Measurements from ENCODE around the gene PAPPA.

PAPPA gene

GRCh38 chr9:116223926-116224325 lies 70.3 kb downstream of the PAPPA start:
- DNase-seq (ENCODE audit: low read depth) = no peak

GRCh38 chr9:116230051-116230632 lies 76.6 kb downstream of the PAPPA start:
- no peak for DNase-seq (ENCODE audit: low read depth)

- no peak for DNase-seq (ENCODE audit: low read depth)
Observed at GRCh38 chr9:116232424-116233159, 79.0 kb downstream of the PAPPA start.

- no peak for DNase-seq (ENCODE audit: low read depth)
Observed at GRCh38 chr9:116233160-116233530, 79.6 kb downstream of the PAPPA start.

- no peak for DNase-seq (ENCODE audit: low read depth)
Observed at GRCh38 chr9:116234081-116234480, 80.5 kb downstream of the PAPPA start.

- no peak for DNase-seq (ENCODE audit: low read depth)
Observed at GRCh38 chr9:116236979-116237378, 83.4 kb downstream of the PAPPA start.

GRCh38 chr9:116237456-116237855 lies 83.9 kb downstream of the PAPPA start:
- no peak for DNase-seq (ENCODE audit: low read depth)

GRCh38 chr9:116238225-116238624 lies 84.6 kb downstream of the PAPPA start:
- DNase-seq (ENCODE audit: low read depth) = no peak

- DNase-seq (ENCODE audit: low read depth) = no peak
Observed at GRCh38 chr9:116238776-116239340, 85.3 kb downstream of the PAPPA start.

GRCh38 chr9:116243708-116244107 lies 90.1 kb downstream of the PAPPA start:
- DNase-seq (ENCODE audit: low read depth) = no peak

- DNase-seq (ENCODE audit: low read depth) = no peak
Observed at GRCh38 chr9:116247284-116247683, 93.7 kb downstream of the PAPPA start.

- no peak for DNase-seq (ENCODE audit: low read depth)
Observed at GRCh38 chr9:116247791-116248374, 94.3 kb downstream of the PAPPA start.

GRCh38 chr9:116250891-116251290 lies 97.3 kb downstream of the PAPPA start:
- DNase-seq (ENCODE audit: low read depth) = no peak

GRCh38 chr9:116251366-116251765 lies 97.8 kb downstream of the PAPPA start:
- DNase-seq (ENCODE audit: low read depth) = no peak

- no peak for DNase-seq (ENCODE audit: low read depth)
Observed at GRCh38 chr9:116260531-116260930, 106.9 kb downstream of the PAPPA start.

GRCh38 chr9:116262448-116262847 lies 108.9 kb downstream of the PAPPA start:
- DNase-seq (ENCODE audit: low read depth) = no peak

GRCh38 chr9:116264361-116264760 lies 110.8 kb downstream of the PAPPA start:
- DNase-seq (ENCODE audit: low read depth) = no peak

- no peak for DNase-seq (ENCODE audit: low read depth)
Observed at GRCh38 chr9:116267021-116267420, 113.4 kb downstream of the PAPPA start.

GRCh38 chr9:116269250-116269649 lies 115.7 kb downstream of the PAPPA start:
- no peak for DNase-seq (ENCODE audit: low read depth)

- DNase-seq (ENCODE audit: low read depth) = no peak
Observed at GRCh38 chr9:116270546-116270945, 117.0 kb downstream of the PAPPA start.

- no peak for DNase-seq (ENCODE audit: low read depth)
Observed at GRCh38 chr9:116271340-116271739, 117.7 kb downstream of the PAPPA start.

GRCh38 chr9:116271991-116272390 lies 118.4 kb downstream of the PAPPA start:
- no peak for DNase-seq (ENCODE audit: low read depth)

GRCh38 chr9:116274293-116274692 lies 120.7 kb downstream of the PAPPA start:
- no peak for DNase-seq (ENCODE audit: low read depth)
